H1 (cell line): Measurements from ENCODE around the gene RSAD2. TPM values are rescaled to one million over a fixed set of nuclear protein-coding genes. Genes with fewer than 3 reads are reported as not detected.

Experiments
- CTCF ChIA-PET: fragments of 300-600 bp; sonication (Branson Sonifier 250); formaldehyde crosslinking; loops from one replicate; lab custom pipeline; 2021; ENCODE audit not compliant: partially characterized antibody; lab: Charles Lee
- POLR2A ChIA-PET: fragments of 300-600 bp; sonication (Branson Sonifier 250); formaldehyde crosslinking; loops from one replicate; lab custom pipeline; 2021; ENCODE audit warnings: inconsistent platforms; ENCODE audit not compliant: partially characterized antibody; lab: Charles Lee
- DNase-seq, 2 experiments: peaks; one replicate each; pipeline versions ENCODE4 v3.0.0 to v3.0.0-alpha.2; 2010 to 2022; ENCODE audit warnings: low spot score in 2 of 2, low read depth in 1 of 2, mixed read lengths in 1 of 2
- FAIRE-seq: peaks from 2 replicates; lab custom pipeline; 2011; peaks lifted over from hg19 to GRCh38; lab: Jason Lieb, UNC
- H2AFZ ChIP-seq: 2 replicates; pipeline ENCODE4 v1.8.1; 2012; ENCODE audit warnings: low read length, inconsistent platforms
- H2AK5ac ChIP-seq: 2 replicates; pipeline ENCODE4 v1.6.1; 2013; ENCODE audit warnings: low read depth, low read length
- H2BK120ac ChIP-seq: replicated peaks from 2 replicates; pipeline ENCODE3; 2013; ENCODE audit warnings: low read depth, low read length, inconsistent platforms
- H2BK12ac ChIP-seq: 2 replicates; pipeline ENCODE4 v1.6.1; 2013; ENCODE audit warnings: low read depth, low read length
- H2BK15ac ChIP-seq: 2 replicates; pipeline ENCODE4 v1.6.1; 2013; ENCODE audit warnings: low read length
- H2BK20ac ChIP-seq: 2 replicates; pipeline ENCODE4 v1.6.1; 2013; ENCODE audit warnings: low read length
- H2BK5ac ChIP-seq: 2 replicates; pipeline ENCODE4 v1.6.1; 2013; ENCODE audit warnings: low read depth, low read length
- H3K14ac ChIP-seq: 2 replicates; pipeline ENCODE4 v1.6.1; 2013; ENCODE audit warnings: inconsistent platforms; ENCODE audit not compliant: insufficient read length
- H3K18ac ChIP-seq: 2 replicates; pipeline ENCODE4 v1.6.1; 2013; ENCODE audit warnings: low read length; ENCODE audit errors: extremely low read depth
- H3K23ac ChIP-seq: 2 replicates; pipeline ENCODE4 v1.6.1; 2013; ENCODE audit warnings: inconsistent platforms; ENCODE audit not compliant: insufficient read length
- H3K23me2 ChIP-seq: 2 replicates; pipeline ENCODE4 v1.6.1; 2013; ENCODE audit warnings: low read depth, low read length
- H3K27ac ChIP-seq: 2 replicates; pipeline ENCODE4 v1.6.1; 2011; ENCODE audit warnings: low read depth, low read length, inconsistent platforms
- H3K27me3 ChIP-seq, 4 experiments: replicated peaks in 1 of 4; 1 replicate in 1 of 4; 2 replicates in 3 of 4; pipeline versions ENCODE4 v1.6.1 to v1.8.1; 2011 to 2013; ENCODE audit warnings: low read length in 3 of 4, mild to moderate bottlenecking in 3 of 4, inconsistent platforms in 2 of 4, mixed read lengths in 2 of 4, moderate library complexity in 1 of 4; ENCODE audit not compliant: control insufficient read depth in 3 of 4, insufficient read depth in 3 of 4; ENCODE audit errors: extremely low read depth in 1 of 4
- H3K36me3 ChIP-seq, 4 experiments: 2 replicates each; pipeline versions ENCODE4 v1.6.1 to v1.8.1; 2011 to 2013; ENCODE audit warnings: mild to moderate bottlenecking in 4 of 4, low read length in 3 of 4, moderate library complexity in 2 of 4, control low read depth in 1 of 4, inconsistent platforms in 1 of 4; ENCODE audit not compliant: insufficient read depth in 4 of 4, control insufficient read depth in 2 of 4
- H3K4ac ChIP-seq: replicated peaks from 2 replicates; pipeline ENCODE3; 2013; ENCODE audit warnings: low read length, low read depth, mixed read lengths, inconsistent platforms; ENCODE audit not compliant: insufficient read length
- H3K4me1 ChIP-seq, 4 experiments: replicated peaks in 1 of 4; 1 replicate in 1 of 4; 2 replicates in 3 of 4; pipeline versions ENCODE4 v1.6.1 to v1.8.1; 2011 to 2013; ENCODE audit warnings: low read length in 3 of 4, inconsistent platforms in 2 of 4, mixed read lengths in 1 of 4; ENCODE audit not compliant: insufficient read depth in 4 of 4, control insufficient read depth in 3 of 4
- H3K4me2 ChIP-seq, 2 experiments: 2 replicates each; pipeline versions ENCODE4 v1.6.1 to v1.8.1; 2011 to 2013; ENCODE audit warnings: low read depth in 2 of 2, low read length in 2 of 2, control low read depth in 1 of 2, inconsistent platforms in 1 of 2, mild to moderate bottlenecking in 1 of 2; ENCODE audit not compliant: insufficient read depth in 1 of 2
- H3K4me3 ChIP-seq, 4 experiments: fragments of 200-600, 300-600 bp in 1 of 4; sonication (generic), shearing (Covaris generic), sonication (Bioruptor Twin) in 1 of 4; 2 replicates each; pipeline versions ENCODE4 v1.5.1 to v1.8.1; 2011 to 2016; ENCODE audit warnings: low read length in 4 of 4, low read depth in 3 of 4, control low read depth in 2 of 4, inconsistent platforms in 2 of 4, mild to moderate bottlenecking in 2 of 4, mixed read lengths in 1 of 4, moderate library complexity in 1 of 4; ENCODE audit not compliant: insufficient read depth in 2 of 4; ENCODE audit errors: extremely low read depth in 1 of 4
- H3K56ac ChIP-seq: replicated peaks from 2 replicates; pipeline ENCODE3; 2013; ENCODE audit warnings: low read depth, mild to moderate bottlenecking, mixed read lengths, low read length, inconsistent platforms; ENCODE audit not compliant: insufficient read length
- H3K79me1 ChIP-seq: 2 replicates; pipeline ENCODE4 v1.6.1; 2013; ENCODE audit warnings: low read depth, low read length, control low read depth
- H3K79me2 ChIP-seq, 2 experiments: 2 replicates each; pipeline versions ENCODE4 v1.6.1 to v1.8.1; 2012 to 2013; ENCODE audit warnings: low read length in 2 of 2, mild to moderate bottlenecking in 2 of 2, inconsistent platforms in 1 of 2; ENCODE audit not compliant: insufficient read depth in 2 of 2, control insufficient read depth in 1 of 2
- H3K9ac ChIP-seq, 4 experiments: replicated peaks in 1 of 4; 1 replicate in 1 of 4; 2 replicates in 3 of 4; pipeline versions ENCODE4 v1.6.1 to v1.8.1; 2011 to 2013; ENCODE audit warnings: low read depth in 3 of 4, low read length in 3 of 4, control low read depth in 2 of 4, mild to moderate bottlenecking in 2 of 4, moderate library complexity in 2 of 4, inconsistent platforms in 1 of 4; ENCODE audit errors: extremely low read depth in 1 of 4
- H3K9me3 ChIP-seq, 2 experiments: 2 replicates each; pipeline versions ENCODE4 v1.6.1 to v1.8.1; 2012 to 2013; ENCODE audit warnings: mild to moderate bottlenecking in 2 of 2, moderate library complexity in 2 of 2, control low read depth in 1 of 2, inconsistent platforms in 1 of 2, low read depth in 1 of 2, low read length in 1 of 2, mixed read lengths in 1 of 2; ENCODE audit not compliant: insufficient read depth in 2 of 2
- H4K20me1 ChIP-seq, 2 experiments: replicated peaks in 1 of 2; 2 replicates each; pipeline versions ENCODE3 to v1.8.1; 2011 to 2013; ENCODE audit warnings: inconsistent platforms in 2 of 2, low read length in 2 of 2, mild to moderate bottlenecking in 1 of 2; ENCODE audit not compliant: insufficient read depth in 2 of 2, control insufficient read depth in 1 of 2
- H4K5ac ChIP-seq: 2 replicates; pipeline ENCODE4 v1.6.1; 2013; ENCODE audit warnings: low read length, low read depth, mixed read lengths, inconsistent platforms; ENCODE audit not compliant: insufficient read length
- H4K8ac ChIP-seq: 2 replicates; pipeline ENCODE4 v1.8.0; 2013; ENCODE audit warnings: mild to moderate bottlenecking, moderate library complexity, low read length, inconsistent platforms; ENCODE audit not compliant: insufficient read depth; ENCODE audit errors: extremely low read depth
- H4K91ac ChIP-seq: replicated peaks from 2 replicates; pipeline ENCODE3; 2013; ENCODE audit warnings: low read length, mixed read lengths, inconsistent platforms; ENCODE audit not compliant: insufficient read length
- CBX8 ChIP-seq: fragments of 300-800, 300-1000 bp; sonication (generic); IDR thresholded peaks from 2 replicates; pipeline ENCODE4 v1.7.1; 2016; ENCODE audit warnings: low read depth, low read length, borderline replicate concordance
- CHD1 ChIP-seq: IDR thresholded peaks from 2 replicates; pipeline ENCODE4 v1.6.1; 2012; ENCODE audit warnings: low read depth, low read length, improper control_type of control experiment
- CREB1 ChIP-seq: IDR thresholded peaks from 2 replicates; pipeline ENCODE4 v1.6.1; 2012; ENCODE audit warnings: inconsistent platforms
- CTBP2 ChIP-seq: IDR thresholded peaks from 2 replicates; pipeline ENCODE4 v1.7.0; 2011; ENCODE audit warnings: borderline replicate concordance, mild to moderate bottlenecking, moderate library complexity, mixed read lengths, low read length; ENCODE audit not compliant: insufficient read depth, insufficient read length
- JUND ChIP-seq: IDR thresholded peaks from 2 replicates; pipeline ENCODE4 v1.6.1; 2011; ENCODE audit warnings: mild to moderate bottlenecking, improper control_type of control experiment, low read length
- KDM4A ChIP-seq: IDR thresholded peaks from one replicate; pipeline ENCODE4 v1.7.1; 2012; ENCODE audit warnings: low read depth, mild to moderate bottlenecking, moderate library complexity, low read length, inconsistent platforms; ENCODE audit not compliant: severe bottlenecking
- KDM5A ChIP-seq: fragments of 200-600 bp; IDR thresholded peaks from 2 replicates; pipeline ENCODE4 v1.7.1; 2012; ENCODE audit warnings: mild to moderate bottlenecking, low read length, inconsistent platforms, mixed read lengths
- NRF1 ChIP-seq: IDR thresholded peaks from 2 replicates; pipeline ENCODE4 v1.6.1; 2011; ENCODE audit warnings: mild to moderate bottlenecking, low read depth, low read length, improper control_type of control experiment
- POLR2A ChIP-seq, 2 experiments: IDR thresholded peaks; 1 replicate in 1 of 2; 2 replicates in 1 of 2; pipeline ENCODE4 v1.6.1; 2011; ENCODE audit warnings: low read depth in 2 of 2, low read length in 2 of 2, mild to moderate bottlenecking in 2 of 2; ENCODE audit errors: control extremely low read depth in 1 of 2
- RFX5 ChIP-seq: IDR thresholded peaks from 2 replicates; pipeline ENCODE4 v1.6.1; 2011; ENCODE audit warnings: low read depth, low read length, improper control_type of control experiment, borderline replicate concordance
- SP1 ChIP-seq: IDR thresholded peaks from 2 replicates; pipeline ENCODE4 v1.6.1; 2011; ENCODE audit warnings: low read depth, low read length
- YY1 ChIP-seq: IDR thresholded peaks from 2 replicates; pipeline ENCODE4 v1.6.1; 2011; ENCODE audit warnings: low read depth, mild to moderate bottlenecking, low read length
- WGBS, 2 experiments: shearing (Covaris generic) in 1 of 2; methylation state at CpG; one replicate each; pipeline versions ENCODE4 v1.1.6 to v1.1.7; 2013 to 2015; ENCODE audit warnings: low lambda C conversion rate in 2 of 2, mixed read lengths in 2 of 2, inconsistent platforms in 1 of 2, low coverage in 1 of 2, missing lambda C conversion rate in 1 of 2; ENCODE audit not compliant: insufficient replicate concordance in 2 of 2, insufficient coverage in 1 of 2, insufficient read length in 1 of 2; ENCODE audit errors: extremely low coverage in 1 of 2, missing lambda C conversion rate in 1 of 2; 5-methylcytosine and 5-hydroxymethylcytosine counted together
- polyA plus RNA-seq, 7 experiments: library from polyadenylated mRNA; depleted of rRNA in 3 of 7; stranded (reverse) in 5 of 7; unstranded in 2 of 7; fragments of >200 nt in 5 of 7; fragments of 200-250 nt in 2 of 7; gene quantifications; 1 replicate in 5 of 7; 2 replicates in 1 of 7; 4 replicates in 1 of 7; pipeline versions ENCODE4 v1.2.1 to v1.2.3, GENCODE V29; 2011 to 2013; ENCODE audit warnings: missing spikeins in 2 of 7, mixed read lengths in 2 of 7
- total RNA-seq: library from RNA; stranded (reverse); fragmentation: NEBNext Ultra II Directional; extraction: Animal tissue kit (Norgen Biotek cat#: 25700); gene quantifications from 2 replicates; pipeline ENCODE4 v1.2.1, GENCODE V29; 2021
- TF ChIP-seq, protein P1 (sequence below): IDR thresholded peaks from 2 replicates; pipeline ENCODE4 v1.6.1; 2012; ENCODE audit warnings: inconsistent platforms

RSAD2 gene
- total and polyA plus RNA-seq, 2 of the 8 experiments (the other 6 are each of a cell fraction or from before 2014, with no cell fraction given): not detected

DNA sequence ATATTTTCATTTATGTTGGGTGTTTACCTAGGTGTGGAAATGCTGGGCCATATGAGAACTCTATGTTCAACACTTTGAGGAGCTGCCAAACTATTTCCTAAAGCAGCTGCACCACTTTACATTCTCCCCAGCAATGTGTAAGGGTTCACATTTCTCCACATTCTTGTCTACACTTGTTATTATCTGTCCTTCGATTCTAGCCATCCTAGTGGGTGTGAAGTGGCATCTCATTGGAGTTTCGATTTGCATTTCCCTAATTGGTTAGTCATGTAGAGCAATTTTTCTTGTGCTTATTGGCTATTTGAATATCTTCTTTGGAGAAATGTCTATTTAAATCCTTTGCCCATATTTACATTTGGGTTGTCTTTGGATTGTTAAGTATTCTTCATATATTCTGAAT lies 61.5 kb downstream of the RSAD2 start:
- Histone ChIP-seq H3K27ac (no peak overlapping the region), H3K79me2 (peaks cover 0 to 16% of the 10 kb centered on the region in 2 experiments; a peak in 2 of 4 replicates), H3K27me3 (no peaks in the 10 kb centered on the region), H4K91ac (no peak overlapping the region), H3K18ac (no peak overlapping the region), H4K8ac (no peak overlapping the region), H4K20me1 (peaks cover 3 to 7% of the 10 kb centered on the region in 2 experiments), H3K9ac (no peak overlapping the region), H2BK15ac (no peak overlapping the region), H2BK20ac (no peak overlapping the region), H3K4ac (no peak overlapping the region), H3K56ac (no peak overlapping the region), H3K4me3 (no peak overlapping the region), H3K79me1 (peaks cover 4% of the 10 kb centered on the region; the same call in 1 of the 2 replicates), H2BK12ac (no peak overlapping the region), H2BK5ac (no peak overlapping the region), H2AFZ (no peak overlapping the region), H3K4me1 (peaks cover 0 to 11% (median 4%) of the 10 kb centered on the region in 4 experiments; a peak in 5 of 7 replicates), H3K36me3 (no peaks in the 10 kb centered on the region; a peak in 1 of 8 replicates), H3K23ac (no peak overlapping the region), H2AK5ac (no peak overlapping the region), H2BK120ac (no peak overlapping the region), H3K9me3 (no peaks in the 10 kb centered on the region), H3K4me2 (no peak overlapping the region), H4K5ac (no peak overlapping the region), H3K14ac (no peak overlapping the region), H3K23me2 (no peaks in the 10 kb centered on the region)
- ChIA-PET CTCF (interaction anchor here (0.9 to 2.6 kb wide), 3 partner anchors 9 to 75 kb away, joined by 3 to 8 read pairs (median 3); no protein-coding TSS in a partner anchor), POLR2A (no interaction called here)
- no peak for FAIRE-seq
- 93% methylated on average over 2 of the region's 2 CpGs; no CpG with 5 or more reads in 1 of the 2 experiments for WGBS, 2 experiments
- DNase-seq: peak in 1 of 2 experiments; percentile 7
- TF ChIP-seq KDM4A: no peak
- TF ChIP-seq NRF1: no peak
- no peak for TF ChIP-seq CHD1
- TF ChIP-seq, protein P1, sequence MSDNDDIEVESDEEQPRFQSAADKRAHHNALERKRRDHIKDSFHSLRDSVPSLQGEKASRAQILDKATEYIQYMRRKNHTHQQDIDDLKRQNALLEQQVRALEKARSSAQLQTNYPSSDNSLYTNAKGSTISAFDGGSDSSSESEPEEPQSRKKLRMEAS: no peak
- TF ChIP-seq SP1: no peak
- TF ChIP-seq KDM5A: no peak
- TF ChIP-seq YY1: no peak
- TF ChIP-seq JUND: no peak
- no peak for TF ChIP-seq CBX8
- TF ChIP-seq POLR2A (IDR thresholded peaks at IDR 0.05; ENCODE audit: control extremely low read depth in 1 of 2, low read depth in 2 of 2, low read length in 2 of 2): no peak
- no peak for TF ChIP-seq RFX5
- no peak for TF ChIP-seq CTBP2
- no peak for TF ChIP-seq CREB1
